K562 (cell line): ENCODE results near the gene CDKN2C. TPM values are rescaled to one million over a fixed set of nuclear protein-coding genes. Genes with fewer than 3 reads are reported as not detected.

Experiments
- CBFA2T3 ChIP-seq: fragments of 450-650 bp; IDR thresholded peaks from 2 replicates; pipeline ENCODE4 v1.6.1; 2017
- CTBP1 ChIP-seq: fragments of 450-650 bp; IDR thresholded peaks from 2 replicates; pipeline ENCODE4 v1.6.1; 2016; ENCODE audit warnings: borderline replicate concordance
- DPF2 ChIP-seq: fragments of 450-650 bp; IDR thresholded peaks from 2 replicates; pipeline ENCODE4 v1.6.1; 2016
- EGR1 ChIP-seq: fragments of 450-650 bp; conservative IDR thresholded peaks from 2 replicates; pipeline ENCODE4 v1.6.1; 2017; ENCODE audit warnings: mild to moderate bottlenecking
- ETV5 ChIP-seq: sonication (generic); formaldehyde crosslinking; IDR thresholded peaks from 2 replicates; pipeline ENCODE4 v1.4.0; 2020; ENCODE audit warnings: low read depth, mild to moderate bottlenecking, missing genetic modification reagents
- GTF2A2 ChIP-seq: IDR thresholded peaks from 2 replicates; pipeline ENCODE4 v1.6.1; 2016; ENCODE audit warnings: mild to moderate bottlenecking, missing genetic modification characterization, missing compliant biosample characterization
- HBP1 ChIP-seq: fragments of 450-650 bp; formaldehyde crosslinking; IDR thresholded peaks from 2 replicates; pipeline ENCODE4 v1.4.0; 2022; ENCODE audit warnings: missing genetic modification characterization
- IRF2 ChIP-seq: sonication (generic); formaldehyde crosslinking; IDR thresholded peaks from 2 replicates; pipeline ENCODE4 v1.8.1; 2022; ENCODE audit warnings: mild to moderate bottlenecking, missing genetic modification reagents
- L3MBTL2 ChIP-seq: fragments of 450-650 bp; IDR thresholded peaks from 2 replicates; pipeline ENCODE4 v1.6.1; 2016; ENCODE audit warnings: mild to moderate bottlenecking, moderate library complexity
- MCM3 ChIP-seq: fragments of 450-650 bp; IDR thresholded peaks from 2 replicates; pipeline ENCODE4 v1.6.1; 2016
- MTA1 ChIP-seq: fragments of 450-650 bp; IDR thresholded peaks from 2 replicates; pipeline ENCODE4 v1.6.1; 2017; ENCODE audit warnings: borderline replicate concordance
- NCOA2 ChIP-seq, 2 experiments: fragments of 450-650 bp; IDR thresholded peaks; 2 replicates each; pipeline ENCODE4 v1.6.1; 2018; ENCODE audit warnings: mild to moderate bottlenecking in 2 of 2, moderate library complexity in 1 of 2; ENCODE audit not compliant: partially characterized antibody in 2 of 2
- PTTG1 ChIP-seq: fragments of 450-650 bp; IDR thresholded peaks from 2 replicates; pipeline ENCODE4 v1.6.1; 2016; ENCODE audit warnings: low read depth, mild to moderate bottlenecking, missing genetic modification characterization, missing compliant biosample characterization
- SIRT6 ChIP-seq: IDR thresholded peaks from one replicate; pipeline ENCODE4 v1.6.1; 2012; ENCODE audit warnings: low read depth, mild to moderate bottlenecking, control low read depth, inconsistent platforms, low read length, moderate library complexity
- ZBTB1 ChIP-seq: sonication (generic); formaldehyde crosslinking; IDR thresholded peaks from 2 replicates; pipeline ENCODE4 v1.8.1; 2023; ENCODE audit warnings: missing genetic modification reagents, low read depth, mild to moderate bottlenecking, borderline replicate concordance
- ZNF3 ChIP-seq: fragments of 250-450 bp; sonication (Bioruptor Pico); IDR thresholded peaks from 2 replicates; pipeline ENCODE4 v1.5.0; 2021; ENCODE audit warnings: mild to moderate bottlenecking, moderate library complexity
- ZNF354B ChIP-seq: fragments of 250-450 bp; sonication (Bioruptor Pico); IDR thresholded peaks from 2 replicates; pipeline ENCODE4 v1.4.0; 2020
- ZNF583 ChIP-seq: fragments of 250-450 bp; sonication (Bioruptor Pico); IDR thresholded peaks from 2 replicates; pipeline ENCODE4 v1.4.0; 2020
- ZNF77 ChIP-seq: fragments of 250-450 bp; sonication (Bioruptor Pico); IDR thresholded peaks from 2 replicates; pipeline ENCODE4 v1.5.0; 2020
- polyA plus RNA-seq, 8 experiments: library from polyadenylated mRNA; depleted of rRNA in 4 of 8; stranded (reverse) in 5 of 8; unstranded in 3 of 8; fragments of >200 nt; fragmentation: Nextera tagmentation in 2 of 8; fragmentation: Illumina TruSeq in 1 of 8; extraction: Ambion mirVana in 2 of 8; extraction: Trizol in 1 of 8; gene quantifications; 2 replicates each; pipeline versions ENCODE4 v1.2.1 to v1.2.3, GENCODE V29; 2011 to 2014; ENCODE audit warnings: inconsistent platforms in 1 of 8, missing spikeins in 1 of 8
- total RNA-seq, 7 experiments: library from RNA; depleted of rRNA in 6 of 7; stranded (reverse); fragments of >200 nt in 6 of 7; fragmentation: Illumina TruSeq in 2 of 7; extraction: Trizol in 2 of 7; gene quantifications; 2 replicates each; pipeline versions ENCODE4 v1.2.1 to v1.2.3, GENCODE V29; 2011 to 2021; ENCODE audit warnings: low replicate concordance in 1 of 7
- TF ChIP-seq, protein P1 (sequence below), 2 experiments: IDR thresholded peaks; 2 replicates each; pipeline ENCODE4 v1.6.1; 2012; ENCODE audit warnings: improper control_type of control experiment in 2 of 2, low read depth in 2 of 2, low read length in 2 of 2, borderline replicate concordance in 1 of 2
- TF ChIP-seq, protein P2 (sequence below): fragments of 200-800 bp; sonication (Bioruptor generic); IDR thresholded peaks from 2 replicates; pipeline ENCODE4 v1.6.1; 2017; ENCODE audit warnings: missing genetic modification characterization, missing compliant biosample characterization
- TF ChIP-seq, protein P3 (sequence below), 2 experiments: fragments of 450-650 bp in 1 of 2; sonication (generic) in 1 of 2; formaldehyde crosslinking in 1 of 2; IDR thresholded peaks in 1 of 2; conservative IDR thresholded peaks in 1 of 2; 2 replicates each; pipeline versions ENCODE4 v1.6.1 to v1.8.1; 2016 to 2023; ENCODE audit warnings: mild to moderate bottlenecking in 2 of 2, moderate library complexity in 2 of 2, inconsistent platforms in 1 of 2, missing genetic modification reagents in 1 of 2

Gene CDKN2C
- total and polyA plus RNA-seq, 9 of the 15 experiments (the other 6 are each of a cell fraction or from before 2014, with no cell fraction given) = 11.9 to 74.3 (median 45.9) TPM

- TF ChIP-seq, protein P1, sequence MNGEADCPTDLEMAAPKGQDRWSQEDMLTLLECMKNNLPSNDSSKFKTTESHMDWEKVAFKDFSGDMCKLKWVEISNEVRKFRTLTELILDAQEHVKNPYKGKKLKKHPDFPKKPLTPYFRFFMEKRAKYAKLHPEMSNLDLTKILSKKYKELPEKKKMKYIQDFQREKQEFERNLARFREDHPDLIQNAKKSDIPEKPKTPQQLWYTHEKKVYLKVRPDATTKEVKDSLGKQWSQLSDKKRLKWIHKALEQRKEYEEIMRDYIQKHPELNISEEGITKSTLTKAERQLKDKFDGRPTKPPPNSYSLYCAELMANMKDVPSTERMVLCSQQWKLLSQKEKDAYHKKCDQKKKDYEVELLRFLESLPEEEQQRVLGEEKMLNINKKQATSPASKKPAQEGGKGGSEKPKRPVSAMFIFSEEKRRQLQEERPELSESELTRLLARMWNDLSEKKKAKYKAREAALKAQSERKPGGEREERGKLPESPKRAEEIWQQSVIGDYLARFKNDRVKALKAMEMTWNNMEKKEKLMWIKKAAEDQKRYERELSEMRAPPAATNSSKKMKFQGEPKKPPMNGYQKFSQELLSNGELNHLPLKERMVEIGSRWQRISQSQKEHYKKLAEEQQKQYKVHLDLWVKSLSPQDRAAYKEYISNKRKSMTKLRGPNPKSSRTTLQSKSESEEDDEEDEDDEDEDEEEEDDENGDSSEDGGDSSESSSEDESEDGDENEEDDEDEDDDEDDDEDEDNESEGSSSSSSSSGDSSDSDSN (IDR thresholded peaks at IDR 0.05; ENCODE audit: borderline replicate concordance in 1 of 2, low read depth in 2 of 2, low read length in 2 of 2) = no peak
- no peak for TF ChIP-seq NCOA2 (IDR thresholded peaks at IDR 0.05; ENCODE audit: partially characterized antibody in 2 of 2)
- TF ChIP-seq EGR1 = peak; percentile 75
- no peak for TF ChIP-seq HBP1
- TF ChIP-seq ZNF583 (CRISPR knock-in tag) = no peak
- TF ChIP-seq ZNF354B = peak; percentile 79
- TF ChIP-seq ZNF77 (CRISPR knock-in tag) = no peak
- TF ChIP-seq, protein P2, sequence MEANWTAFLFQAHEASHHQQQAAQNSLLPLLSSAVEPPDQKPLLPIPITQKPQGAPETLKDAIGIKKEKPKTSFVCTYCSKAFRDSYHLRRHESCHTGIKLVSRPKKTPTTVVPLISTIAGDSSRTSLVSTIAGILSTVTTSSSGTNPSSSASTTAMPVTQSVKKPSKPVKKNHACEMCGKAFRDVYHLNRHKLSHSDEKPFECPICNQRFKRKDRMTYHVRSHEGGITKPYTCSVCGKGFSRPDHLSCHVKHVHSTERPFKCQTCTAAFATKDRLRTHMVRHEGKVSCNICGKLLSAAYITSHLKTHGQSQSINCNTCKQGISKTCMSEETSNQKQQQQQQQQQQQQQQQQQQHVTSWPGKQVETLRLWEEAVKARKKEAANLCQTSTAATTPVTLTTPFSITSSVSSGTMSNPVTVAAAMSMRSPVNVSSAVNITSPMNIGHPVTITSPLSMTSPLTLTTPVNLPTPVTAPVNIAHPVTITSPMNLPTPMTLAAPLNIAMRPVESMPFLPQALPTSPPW (CRISPR knock-in tag) = 0 out of 2 replicates have a peak, but pooled peaks have one; percentile 23
- TF ChIP-seq GTF2A2 = no peak
- 0 out of 2 replicates have a peak, but pooled peaks have one; percentile 39 for TF ChIP-seq MTA1
- TF ChIP-seq MCM3 = no peak
- TF ChIP-seq L3MBTL2 = peak; percentile 94
- TF ChIP-seq ZBTB1 (CRISPR knock-in tag) = no peak
- TF ChIP-seq ETV5 (CRISPR knock-in tag) = no peak
- peak; percentile 39; the same call in 1 of the 2 replicates for TF ChIP-seq CBFA2T3
- no peak for TF ChIP-seq SIRT6
- peak; percentile 71; the same call in 1 of the 2 replicates for TF ChIP-seq CTBP1
- TF ChIP-seq PTTG1 (tag) = no peak
- TF ChIP-seq IRF2 = no peak
- TF ChIP-seq, protein P3, sequence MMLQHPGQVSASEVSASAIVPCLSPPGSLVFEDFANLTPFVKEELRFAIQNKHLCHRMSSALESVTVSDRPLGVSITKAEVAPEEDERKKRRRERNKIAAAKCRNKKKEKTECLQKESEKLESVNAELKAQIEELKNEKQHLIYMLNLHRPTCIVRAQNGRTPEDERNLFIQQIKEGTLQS (IDR thresholded peaks at IDR 0.05) = peak; percentile 74
- TF ChIP-seq, protein P3 (CRISPR knock-in tag; conservative IDR thresholded peaks at IDR 0.05) = no peak
- TF ChIP-seq ZNF3 (CRISPR knock-in tag) = no peak
- TF ChIP-seq DPF2 = peak; percentile 73
Observed at GRCh38 chr1:50930965-50931737, 38.9 kb upstream of the CDKN2C start (continued).
